Measurements from ENCODE around the gene ZFYVE27.

DNA sequence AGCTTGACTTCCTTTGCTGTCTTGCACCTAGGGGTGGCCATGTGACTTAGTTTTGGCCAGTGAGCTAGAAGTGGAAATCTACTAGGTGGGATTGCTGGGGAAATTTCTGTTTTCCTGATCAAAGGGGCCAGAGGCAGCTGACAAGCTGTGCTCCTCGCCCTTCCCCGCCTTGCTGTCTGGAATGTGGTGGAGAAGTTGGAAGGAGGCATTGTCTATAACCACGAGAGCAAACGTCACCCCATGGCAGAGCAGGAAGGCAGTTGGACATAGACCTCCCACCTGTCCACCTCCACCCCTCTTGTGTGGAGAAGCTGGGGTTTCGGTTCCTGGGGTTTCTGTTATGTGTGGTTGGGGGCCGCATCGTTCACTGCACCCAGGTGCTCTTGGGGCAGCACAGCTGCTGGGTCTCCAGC is 27.6 kb downstream of the ZFYVE27 start:
- TF ChIP-seq EP300 (IDR thresholded peaks at IDR 0.05) (no peak), POLR2AphosphoS5 (IDR thresholded peaks at IDR 0.05) (no peak)

Data from sigmoid colon (tissue), 4 donors.